HCT116 (cell line): ENCODE data around the gene RPH3AL. TPM values are rescaled to one million over a fixed set of nuclear protein-coding genes. Genes with fewer than 3 reads are reported as not detected.

Experiments used
- ATAC-seq: fragments of 200-7000 bp; cut with Tn5 transposase; 2 replicates; pipeline ENCODE4 v1.9.1; 2020; ENCODE audit warnings: mild to moderate bottlenecking, moderate library complexity
- BruUV-seq: library from RNA; stranded (reverse); fragments of 400-500 nt; replicated peaks from 2 replicates; lab custom pipeline; 2021; lab: Mats Ljungman, UMichigan
- CTCF ChIA-PET: fragments of 300-600 bp; sonication (Branson Sonifier 250); formaldehyde crosslinking; loops from one replicate; lab custom pipeline; 2021; ENCODE audit warnings: antibody characterized with exemption; lab: Charles Lee
- POLR2A ChIA-PET: fragments of 300-600, 350-600 bp; sonication (Branson Sonifier 250); formaldehyde crosslinking; loops from one replicate; lab custom pipeline; 2021; ENCODE audit warnings: antibody characterized with exemption; lab: Charles Lee
- RAD21 ChIA-PET, 2 experiments: fragments of 300-600 bp; sonication (Branson Sonifier 250); formaldehyde crosslinking; loops; one replicate each; lab custom pipeline; 2023; ENCODE audit warnings: low total read pairs in 2 of 2; ENCODE audit not compliant: uncharacterized antibody in 2 of 2, unreplicated experiment in 2 of 2, low non-redundant PET in 1 of 2; lab: Charles Lee
- DNase-seq: peaks from one replicate; pipeline ENCODE4 v3.0.0-alpha.2; 2010; ENCODE audit warnings: low read depth, low spot score
- H2AFZ ChIP-seq: fragments of 200-600 bp; shearing (Covaris generic), sonication (generic); 2 replicates; pipeline ENCODE4 v1.6.1; 2017; ENCODE audit warnings: low read depth, mixed run types, mixed read lengths, antibody characterized with exemption, low read length; ENCODE audit not compliant: poor library complexity, severe bottlenecking
- H3K27ac ChIP-seq: 2 replicates; pipeline ENCODE4 v1.5.1; 2012; ENCODE audit warnings: low read depth, low read length
- H3K27me3 ChIP-seq: fragments of 200-600 bp; sonication (generic); 2 replicates; pipeline ENCODE4 v1.6.1; 2016; ENCODE audit warnings: mixed run types, low read length, mixed read lengths; ENCODE audit not compliant: insufficient read depth
- H3K36me3 ChIP-seq, 2 experiments: fragments of 200-500 bp in 1 of 2; fragments of 200-600 bp in 1 of 2; sonication (Bioruptor generic) in 1 of 2; sonication (generic) in 1 of 2; 2 replicates each; pipeline versions ENCODE4 v1.5.1 to v1.6.1; 2014 to 2016; ENCODE audit warnings: low read length in 2 of 2, inconsistent platforms in 1 of 2, mixed read lengths in 1 of 2, mixed run types in 1 of 2; ENCODE audit not compliant: insufficient read depth in 2 of 2, control insufficient read depth in 1 of 2
- H3K4me1 ChIP-seq, 2 experiments: fragments of 200-600 bp in 1 of 2; sonication (generic) in 1 of 2; 2 replicates each; pipeline versions ENCODE4 v1.5.1 to v1.6.1; 2012 to 2017; ENCODE audit warnings: low read length in 2 of 2, inconsistent platforms in 1 of 2, mild to moderate bottlenecking in 1 of 2, mixed read lengths in 1 of 2, mixed run types in 1 of 2, moderate library complexity in 1 of 2; ENCODE audit not compliant: insufficient read depth in 2 of 2, control insufficient read depth in 1 of 2
- H3K4me2 ChIP-seq: fragments of 200-600 bp; sonication (generic); 2 replicates; pipeline ENCODE4 v1.6.1; 2017; ENCODE audit warnings: mixed run types, low read length, mixed read lengths
- H3K4me3 ChIP-seq, 2 experiments: fragments of 200-600 bp in 1 of 2; sonication (generic) in 1 of 2; replicated peaks in 1 of 2; 2 replicates each; pipeline ENCODE4 v1.5.1; 2011 to 2016; ENCODE audit warnings: low read length in 2 of 2, control low read depth in 1 of 2, low read depth in 1 of 2, mild to moderate bottlenecking in 1 of 2, mixed read lengths in 1 of 2, mixed run types in 1 of 2
- H3K79me2 ChIP-seq: fragments of 200-600 bp; sonication (generic); 2 replicates; pipeline ENCODE4 v1.6.1; 2017; ENCODE audit warnings: mild to moderate bottlenecking, mixed run types, low read length, moderate library complexity, mixed read lengths; ENCODE audit not compliant: insufficient read depth
- H3K9ac ChIP-seq: fragments of 200-600 bp; sonication (generic); 2 replicates; pipeline ENCODE4 v1.6.1; 2016; ENCODE audit warnings: low read length, mixed read lengths
- H3K9me2 ChIP-seq: fragments of 200-600 bp; sonication (generic), shearing (Covaris generic); 2 replicates; pipeline ENCODE4 v1.6.1; 2017; ENCODE audit warnings: mixed run types, mild to moderate bottlenecking, moderate library complexity; ENCODE audit not compliant: insufficient read depth
- H3K9me3 ChIP-seq, 2 experiments: fragments of 200-500 bp in 1 of 2; fragments of 200-600 bp in 1 of 2; sonication (Bioruptor generic) in 1 of 2; sonication (generic) in 1 of 2; 2 replicates each; pipeline ENCODE4 v1.6.1; 2014 to 2017; ENCODE audit warnings: low read length in 2 of 2, mixed read lengths in 2 of 2, inconsistent platforms in 1 of 2, low read depth in 1 of 2, mild to moderate bottlenecking in 1 of 2, mixed run types in 1 of 2, moderate library complexity in 1 of 2; ENCODE audit not compliant: control insufficient read depth in 1 of 2, insufficient read depth in 1 of 2
- H4K20me1 ChIP-seq: fragments of 200-600 bp; sonication (generic), shearing (Covaris generic); 2 replicates; pipeline ENCODE4 v1.6.1; 2017; ENCODE audit warnings: mixed run types, mild to moderate bottlenecking, moderate library complexity; ENCODE audit not compliant: insufficient read depth
- ATF3 ChIP-seq: IDR thresholded peaks from 2 replicates; pipeline ENCODE4 v1.6.1; 2012
- EGR1 ChIP-seq: IDR thresholded peaks from 2 replicates; pipeline ENCODE4 v1.6.1; 2012; ENCODE audit warnings: low read depth
- ELF1 ChIP-seq: IDR thresholded peaks from 2 replicates; pipeline ENCODE4 v1.6.1; 2012; ENCODE audit warnings: low read depth, borderline replicate concordance
- EZH2 ChIP-seq: fragments of 200-600 bp; sonication (generic); IDR thresholded peaks from 2 replicates; pipeline ENCODE4 v1.6.1; 2017; ENCODE audit warnings: antibody characterized with exemption, mixed run types
- EZH2phosphoT487 ChIP-seq: fragments of 200-600 bp; IDR thresholded peaks from 2 replicates; pipeline ENCODE4 v1.6.1; 2018; ENCODE audit warnings: antibody characterized with exemption, borderline replicate concordance
- FOSL1 ChIP-seq: IDR thresholded peaks from 2 replicates; pipeline ENCODE4 v1.6.1; 2012; ENCODE audit warnings: low read depth
- JUND ChIP-seq: IDR thresholded peaks from 2 replicates; pipeline ENCODE4 v1.6.1; 2012
- MAX ChIP-seq: IDR thresholded peaks from 2 replicates; pipeline ENCODE4 v1.6.1; 2012
- POLR2A ChIP-seq: IDR thresholded peaks from 2 replicates; pipeline ENCODE4 v1.7.0; 2011; ENCODE audit warnings: borderline replicate concordance; ENCODE audit not compliant: insufficient read depth, insufficient read length; ENCODE audit errors: extremely low read depth
- RAD21 ChIP-seq: IDR thresholded peaks from 2 replicates; pipeline ENCODE4 v1.6.1; 2012; ENCODE audit warnings: low read depth, mild to moderate bottlenecking
- REST ChIP-seq: IDR thresholded peaks from 2 replicates; pipeline ENCODE4 v1.6.1; 2012; ENCODE audit warnings: low read depth
- SIN3A ChIP-seq: IDR thresholded peaks from 2 replicates; pipeline ENCODE4 v1.6.1; 2012; ENCODE audit warnings: low read depth
- SP1 ChIP-seq: IDR thresholded peaks from 2 replicates; pipeline ENCODE4 v1.6.1; 2012; ENCODE audit warnings: low read depth
- SRF ChIP-seq: IDR thresholded peaks from 2 replicates; pipeline ENCODE4 v1.6.1; 2012; ENCODE audit warnings: low read depth
- ZFX ChIP-seq: fragments of 450-650 bp; IDR thresholded peaks from 2 replicates; pipeline ENCODE4 v1.6.1; 2017
- ZNF274 ChIP-seq: fragments of 200-500 bp; sonication (Bioruptor generic); IDR thresholded peaks from 2 replicates; pipeline ENCODE4 v1.6.1; 2014; ENCODE audit warnings: mild to moderate bottlenecking, low read depth, low read length, inconsistent platforms
- intact Hi-C: fragments of 100-400 bp; cut with micrococcal nuclease; formaldehyde crosslinking; loops from 2 replicates; pipeline ENCODE4 v1.10.0; 2022
- total RNA-seq: library from RNA; stranded (reverse); gene quantifications from one replicate; pipeline ENCODE4 v1.2.1, GENCODE V29; 2021; ENCODE audit not compliant: unreplicated experiment
- TF ChIP-seq, protein P1 (sequence below), 3 experiments: fragments of 200-600 bp in 1 of 3; sonication (generic) in 1 of 3; IDR thresholded peaks in 2 of 3; conservative IDR thresholded peaks in 1 of 3; 2 replicates each; pipeline ENCODE4 v1.5.1; 2012 to 2017; ENCODE audit warnings: low read depth in 2 of 3, low read length in 2 of 3, antibody characterized with exemption in 1 of 3, borderline replicate concordance in 1 of 3, control low read depth in 1 of 3, mild to moderate bottlenecking in 1 of 3, mixed read lengths in 1 of 3, mixed run types in 1 of 3, moderate library complexity in 1 of 3; ENCODE audit not compliant: insufficient read depth in 1 of 3

Gene RPH3AL
- total RNA-seq, 1 experiment from 2014 or later = 17.0 TPM

DNA sequence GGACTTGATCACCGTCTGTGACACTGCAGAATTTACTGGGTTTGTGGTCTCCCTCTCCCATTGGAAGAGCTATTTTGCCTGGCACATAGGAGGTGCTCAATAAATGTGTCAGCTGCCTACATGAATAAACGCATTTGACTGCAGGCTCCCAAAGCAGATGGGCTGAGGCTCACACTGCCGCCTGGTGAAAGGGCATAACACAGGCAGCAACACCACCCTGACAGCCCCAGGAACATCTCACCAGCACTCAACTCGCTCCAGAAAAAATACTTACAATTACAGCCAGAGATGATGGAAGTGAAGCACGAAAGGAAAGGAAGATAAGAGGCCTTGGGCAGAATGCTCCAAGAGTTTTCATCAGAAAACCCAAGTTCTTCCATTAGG, 73.9 kb downstream of the RPH3AL start:
- no peaks in the 10 kb centered on the region for H3K4me1 ChIP-seq
- H3K27me3 ChIP-seq = no peaks in the 10 kb centered on the region
- H3K4me2 ChIP-seq = no peak overlapping the region
- POLR2A ChIA-PET = no interaction called here
- no peaks in the 10 kb centered on the region for H4K20me1 ChIP-seq
- no peak for DNase-seq
- H2AFZ ChIP-seq = no peak overlapping the region
- H3K9me2 ChIP-seq = no peaks in the 10 kb centered on the region
- H3K79me2 ChIP-seq = no peaks in the 10 kb centered on the region
- CTCF ChIA-PET = no interaction called here
- RAD21 ChIA-PET = no interaction called here
- intact Hi-C loops = no loop called here
- H3K4me3 ChIP-seq = no peak overlapping the region
- no peak for TF ChIP-seq ZFX
- no peak for TF ChIP-seq EZH2
- no peak for TF ChIP-seq ATF3
- TF ChIP-seq JUND = no peak
- H3K9me3 ChIP-seq = no peaks in the 10 kb centered on the region
- ATAC-seq = no peak
- H3K9ac ChIP-seq = no peak overlapping the region
- no peaks in the 10 kb centered on the region for H3K36me3 ChIP-seq
- H3K27ac ChIP-seq = no peak overlapping the region
- BruUV-seq = no TSS peak

- no TSS peak for BruUV-seq
- DNase-seq (no peak), ATAC-seq (no peak)
- ChIA-PET POLR2A (no interaction called here), CTCF (no interaction called here), RAD21 (no interaction called here)
- no peak overlapping the region for H3K4me3 ChIP-seq
- H3K4me2 ChIP-seq = no peak overlapping the region
- intact Hi-C loops = no loop called here
- no peaks in the 10 kb centered on the region for H3K79me2 ChIP-seq
- H3K27ac ChIP-seq = no peak overlapping the region
- no peaks in the 10 kb centered on the region for H4K20me1 ChIP-seq
- H3K27me3 ChIP-seq = no peaks in the 10 kb centered on the region
- no peak overlapping the region for H3K9ac ChIP-seq
- no peaks in the 10 kb centered on the region for H3K9me3 ChIP-seq
- no peaks in the 10 kb centered on the region for H3K4me1 ChIP-seq
- H2AFZ ChIP-seq = no peak overlapping the region
- H3K36me3 ChIP-seq = no peaks in the 10 kb centered on the region
- H3K9me2 ChIP-seq = no peaks in the 10 kb centered on the region
- TF ChIP-seq SRF (no peak), RAD21 (no peak), ZNF274 (no peak), ELF1 (no peak), EZH2phosphoT487 (no peak), EGR1 (no peak), POLR2A (no peak), MAX (no peak), SIN3A (no peak), ATF3 (no peak), FOSL1 (no peak), SP1 (no peak), EZH2 (no peak), REST (no peak)
- TF ChIP-seq, protein P1, sequence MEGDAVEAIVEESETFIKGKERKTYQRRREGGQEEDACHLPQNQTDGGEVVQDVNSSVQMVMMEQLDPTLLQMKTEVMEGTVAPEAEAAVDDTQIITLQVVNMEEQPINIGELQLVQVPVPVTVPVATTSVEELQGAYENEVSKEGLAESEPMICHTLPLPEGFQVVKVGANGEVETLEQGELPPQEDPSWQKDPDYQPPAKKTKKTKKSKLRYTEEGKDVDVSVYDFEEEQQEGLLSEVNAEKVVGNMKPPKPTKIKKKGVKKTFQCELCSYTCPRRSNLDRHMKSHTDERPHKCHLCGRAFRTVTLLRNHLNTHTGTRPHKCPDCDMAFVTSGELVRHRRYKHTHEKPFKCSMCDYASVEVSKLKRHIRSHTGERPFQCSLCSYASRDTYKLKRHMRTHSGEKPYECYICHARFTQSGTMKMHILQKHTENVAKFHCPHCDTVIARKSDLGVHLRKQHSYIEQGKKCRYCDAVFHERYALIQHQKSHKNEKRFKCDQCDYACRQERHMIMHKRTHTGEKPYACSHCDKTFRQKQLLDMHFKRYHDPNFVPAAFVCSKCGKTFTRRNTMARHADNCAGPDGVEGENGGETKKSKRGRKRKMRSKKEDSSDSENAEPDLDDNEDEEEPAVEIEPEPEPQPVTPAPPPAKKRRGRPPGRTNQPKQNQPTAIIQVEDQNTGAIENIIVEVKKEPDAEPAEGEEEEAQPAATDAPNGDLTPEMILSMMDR (IDR thresholded peaks at IDR 0.05 in 2 of 3, conservative IDR thresholded peaks at IDR 0.05 in 1 of 3; ENCODE audit: borderline replicate concordance in 1 of 3, insufficient read depth in 1 of 3, low read depth in 2 of 3, low read length in 2 of 3) = no peak
These were observed 74.4 kb downstream of the RPH3AL start for GRCh38 chr17:278055-278675.
